ENCODE measurements around the gene SRRM3.
"Not testable (repeated sequence)": the region's sequence is repeated elsewhere in the genome, so short reads cannot be mapped to it uniquely, and the experiment has no call there.

The SRRM3 gene

DNA sequence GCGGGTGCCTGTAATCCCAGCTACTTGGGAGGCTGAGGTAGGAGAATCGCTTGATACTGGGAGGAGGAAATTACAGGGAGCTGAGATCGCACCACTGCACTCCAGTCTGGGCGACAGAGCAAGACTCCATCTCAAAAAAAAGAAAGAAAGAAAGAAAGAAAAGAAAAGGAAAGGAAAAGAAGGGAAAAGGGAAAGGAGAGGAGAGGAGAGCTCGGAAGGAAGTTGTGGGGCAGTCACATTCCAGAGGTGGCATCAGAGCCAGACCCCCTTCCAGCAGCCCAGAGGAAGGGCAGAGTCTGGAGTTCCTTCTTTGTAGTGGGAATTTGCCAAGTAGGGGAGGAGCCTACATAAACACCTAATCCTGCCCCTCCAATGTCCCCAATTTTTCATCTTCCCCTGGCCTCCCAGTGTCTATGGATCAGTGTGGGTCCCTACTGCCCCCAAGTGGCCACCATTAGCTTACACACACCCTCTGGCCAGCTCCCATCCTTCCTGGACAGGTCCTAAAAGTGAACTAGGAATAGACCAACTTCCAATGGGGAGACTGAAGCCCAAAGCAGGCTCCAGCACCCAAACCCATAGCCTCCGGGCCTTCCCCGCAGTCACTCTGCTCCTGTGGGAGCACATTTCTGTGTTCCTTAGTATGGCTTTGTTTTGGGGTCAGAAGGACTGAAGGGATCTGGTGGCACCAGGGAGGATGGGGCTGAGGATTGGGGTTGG is 61.1 kb downstream of the SRRM3 start:
- peak; percentile 68 for DNase-seq (ENCODE audit: low spot score)

DNA sequence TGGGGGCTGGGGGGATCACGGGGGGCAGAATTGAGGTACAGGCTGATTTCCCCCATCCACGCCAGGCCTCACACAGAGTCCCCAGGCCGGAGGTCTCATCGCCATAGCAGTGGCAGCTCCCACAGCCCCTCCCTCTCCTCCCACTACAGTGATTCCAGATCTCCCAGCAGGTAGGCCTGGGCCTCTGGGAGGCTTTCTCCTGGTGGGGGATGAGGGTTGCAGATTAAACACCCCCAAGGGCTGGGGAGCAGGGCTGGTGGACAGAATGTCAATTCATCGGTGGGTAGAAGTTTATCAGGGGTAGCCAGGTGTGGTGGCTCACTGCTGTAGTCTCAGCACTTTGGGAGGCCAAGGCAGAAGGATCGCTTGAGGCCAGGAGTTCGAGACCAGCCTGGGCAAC is 63.6 kb downstream of the SRRM3 start:
- DNase-seq (ENCODE audit: low spot score): no peak

DNA sequence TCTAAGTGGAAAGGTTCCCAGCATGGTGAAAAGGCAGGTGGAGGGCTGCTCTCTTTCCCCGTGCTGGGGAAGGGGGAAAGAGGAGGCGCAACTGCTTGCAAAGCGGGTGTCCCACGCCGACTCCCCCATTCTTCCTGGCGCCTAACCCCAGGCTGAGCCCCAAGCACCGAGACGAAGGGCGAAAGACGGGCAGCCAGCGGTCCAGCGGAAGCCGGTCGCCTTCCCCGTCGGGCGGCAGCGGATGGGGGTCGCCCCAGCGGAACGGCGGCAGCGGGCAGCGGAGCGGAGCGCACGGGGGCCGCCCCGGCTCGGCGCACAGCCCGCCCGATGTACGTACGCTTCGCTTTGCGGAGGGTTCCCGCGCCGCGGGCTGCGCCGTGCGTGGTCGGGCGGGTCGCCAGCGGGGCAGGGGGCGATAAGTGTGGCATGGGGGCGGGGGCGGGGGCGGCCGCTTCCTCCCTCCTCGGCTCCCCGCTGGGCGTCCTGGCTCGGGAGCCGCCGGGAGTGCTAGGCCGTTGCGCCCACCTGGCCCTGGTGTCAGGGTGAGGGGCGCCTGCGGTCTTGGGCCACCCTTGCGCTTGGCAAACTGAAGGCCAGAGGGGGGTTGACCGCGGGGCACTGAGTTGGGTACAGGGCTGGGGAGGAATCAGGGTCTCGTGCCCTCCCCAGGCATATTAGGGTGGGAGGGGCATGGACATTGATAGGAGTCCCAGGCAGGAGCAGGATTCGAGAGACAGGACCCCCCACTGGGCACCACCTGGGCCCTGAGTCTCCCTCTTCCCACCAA is 65.6 kb downstream of the SRRM3 start:
- DNase-seq (ENCODE audit: low spot score): no peak

DNA sequence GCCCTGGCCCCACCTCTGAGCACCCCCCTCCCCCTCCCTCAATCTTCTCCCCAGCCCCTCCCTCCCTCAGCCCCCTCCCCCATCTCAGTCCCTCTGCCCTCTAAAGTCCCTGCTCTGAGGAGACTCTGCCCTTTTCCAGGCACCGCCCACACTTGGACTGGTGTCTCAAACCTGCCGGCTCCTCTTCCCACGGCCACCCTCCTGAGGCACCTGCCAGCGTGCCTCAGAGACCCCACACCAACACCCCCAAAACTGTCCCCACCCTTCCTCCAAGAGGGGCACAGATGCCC is 66.1 kb downstream of the SRRM3 start:
- no peak for DNase-seq (ENCODE audit: low spot score)

DNA sequence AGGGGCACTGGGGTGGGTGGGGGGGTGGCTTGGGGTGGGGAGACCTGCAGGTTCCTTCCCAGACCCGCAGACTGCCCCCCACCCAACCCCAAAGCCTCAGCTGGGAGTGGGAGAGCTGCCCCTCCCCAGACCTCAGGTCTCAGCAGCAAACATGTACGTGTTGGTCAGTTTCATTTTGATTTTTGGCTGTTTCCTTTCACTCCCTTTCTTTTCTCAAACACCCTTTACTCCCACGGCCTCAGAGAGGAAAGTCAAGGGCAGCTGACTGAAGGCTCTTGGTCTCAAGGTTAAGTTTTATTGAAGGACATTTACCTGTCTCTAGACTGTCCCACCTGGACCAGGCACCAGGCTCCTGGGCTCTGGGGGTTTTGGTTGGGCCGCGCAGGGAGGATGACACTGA is 66.7 kb downstream of the SRRM3 start:
- DNase-seq (ENCODE audit: low spot score): no peak

DNA sequence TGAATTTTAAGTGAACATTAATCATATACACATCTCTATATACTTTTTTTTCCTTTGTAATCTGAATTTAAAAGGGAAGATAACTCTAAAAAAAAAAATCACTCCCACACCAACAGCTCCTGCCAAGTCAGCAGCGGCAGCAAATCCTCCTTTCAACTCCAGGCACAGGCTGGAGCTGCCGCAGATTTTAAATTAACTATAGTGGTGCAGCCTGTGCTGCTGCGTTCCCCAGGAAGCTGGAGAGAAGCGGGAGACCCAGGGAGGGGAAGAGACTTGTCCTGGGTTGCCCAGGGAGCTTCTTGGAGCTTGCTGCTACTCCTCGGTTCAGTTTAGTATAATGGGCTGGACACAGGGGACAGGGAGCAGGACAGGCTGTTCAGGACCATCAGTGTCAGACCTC is 68.2 kb downstream of the SRRM3 start:
- DNase-seq (ENCODE audit: low spot score): no peak

DNA sequence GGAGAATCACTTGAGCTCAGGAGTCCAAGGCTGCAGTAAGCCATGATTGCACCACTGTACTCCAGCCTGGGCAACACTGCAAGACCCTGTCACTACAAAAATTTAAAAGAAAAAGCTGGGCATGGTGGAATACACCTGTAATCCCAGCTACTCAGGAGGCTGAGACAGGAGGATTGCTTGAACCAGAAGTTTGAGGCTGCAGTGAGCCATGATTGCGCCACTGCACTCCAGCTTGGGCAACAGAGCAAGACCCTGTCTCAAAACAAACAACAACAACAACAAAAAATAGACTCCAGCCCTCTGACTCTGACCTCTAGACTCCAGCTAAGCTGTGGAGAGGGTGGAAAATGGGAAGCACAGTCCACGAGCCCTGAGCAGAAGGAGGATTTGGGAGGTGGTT is 69.7 kb downstream of the SRRM3 start:
- not testable (repeated sequence) for DNase-seq (ENCODE audit: low spot score)

DNA sequence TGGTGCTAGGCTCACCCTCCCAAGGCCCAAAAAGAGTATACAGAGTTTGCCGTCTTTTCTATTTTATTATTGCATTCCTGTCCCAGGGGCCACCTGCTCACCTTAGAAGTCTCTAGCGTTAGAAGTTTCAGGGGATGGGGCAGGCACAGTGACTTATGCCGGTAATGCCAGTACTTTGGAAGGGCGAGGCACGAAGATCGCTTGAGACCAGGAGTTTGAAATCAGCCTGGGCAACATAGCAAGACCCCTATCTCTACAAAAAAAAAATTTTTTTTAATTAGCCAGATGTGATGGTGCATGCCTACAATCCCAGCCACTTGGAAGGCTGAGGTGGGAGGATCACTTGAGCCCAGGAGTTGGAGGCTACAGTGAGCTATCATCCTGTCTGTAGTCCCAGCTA is 70.4 kb downstream of the SRRM3 start:
- no peak for DNase-seq (ENCODE audit: low spot score)

DNA sequence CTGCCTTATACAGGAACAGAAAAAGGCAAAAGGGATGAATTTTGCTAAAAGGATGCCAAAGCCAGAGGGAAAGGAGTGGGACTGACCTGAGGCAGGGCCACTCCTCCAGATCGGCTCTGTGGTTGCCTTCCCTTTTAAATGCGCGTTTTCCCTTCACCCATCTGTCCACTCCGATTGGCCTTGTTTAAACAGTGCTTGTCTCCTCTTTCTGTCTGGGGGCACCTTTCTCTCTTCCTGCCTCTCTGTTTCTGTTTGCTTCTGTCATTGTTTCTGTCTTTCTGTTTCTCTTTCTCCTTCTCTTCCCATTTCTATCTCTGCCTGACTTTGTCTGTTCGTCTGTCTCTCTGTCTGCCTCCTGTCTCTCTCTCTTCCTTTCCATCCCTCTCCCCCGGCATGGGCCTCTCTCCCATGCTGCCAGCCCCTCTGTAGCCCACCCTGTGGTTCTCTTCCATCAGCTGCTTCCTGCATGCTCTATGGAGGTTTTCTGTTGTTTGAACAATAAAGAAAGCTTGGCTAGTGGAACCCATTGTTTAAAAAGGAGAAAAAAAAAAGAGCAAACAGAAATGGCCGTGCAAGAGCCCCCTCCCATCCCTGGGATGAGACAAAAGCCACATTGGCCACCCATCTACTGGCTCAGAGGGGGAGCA is 71.3 kb downstream of the SRRM3 start:
- DNase-seq (ENCODE audit: low spot score): no peak

DNA sequence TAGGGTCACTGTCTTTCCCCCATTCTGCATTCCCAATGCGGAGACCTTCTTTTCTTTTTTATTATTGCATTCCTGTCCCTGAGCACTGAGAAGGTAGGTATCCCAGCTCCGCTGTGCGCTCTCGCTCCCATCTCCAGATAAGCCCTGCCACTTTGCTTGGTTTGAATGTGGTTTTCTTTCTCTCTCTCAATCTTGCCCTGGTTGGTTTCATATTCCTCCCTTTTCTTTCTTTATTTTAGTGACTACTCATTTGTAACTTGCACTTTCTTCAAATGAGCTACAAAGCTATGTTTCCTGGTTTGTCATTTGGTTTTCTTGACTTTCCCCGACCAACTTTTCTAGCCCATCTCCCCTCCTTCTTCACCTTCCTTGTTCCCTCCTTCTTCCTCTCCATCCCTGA is 71.8 kb downstream of the SRRM3 start:
- DNase-seq (ENCODE audit: low spot score): no peak

DNA sequence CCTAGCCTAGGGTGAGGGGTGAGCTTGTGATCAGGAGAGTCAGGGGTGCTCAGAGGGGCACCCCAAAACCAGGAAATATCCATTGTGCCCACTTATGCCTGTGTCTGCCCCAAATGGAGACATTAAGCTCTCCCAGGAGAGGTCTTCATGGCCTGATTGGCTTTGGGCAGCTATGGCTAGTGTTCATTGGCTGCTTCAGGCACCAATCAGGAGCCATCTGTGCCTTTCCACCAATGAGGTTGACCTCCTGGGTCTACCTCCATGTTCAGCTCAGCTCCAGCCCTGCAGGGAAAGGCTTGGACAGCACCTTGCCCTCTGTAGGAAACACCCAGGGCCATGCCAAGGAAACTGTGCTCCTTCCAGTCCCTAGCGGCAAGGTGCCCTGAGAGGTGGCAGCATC is 76.8 kb downstream of the SRRM3 start:
- no peak for DNase-seq (ENCODE audit: low spot score)

DNA sequence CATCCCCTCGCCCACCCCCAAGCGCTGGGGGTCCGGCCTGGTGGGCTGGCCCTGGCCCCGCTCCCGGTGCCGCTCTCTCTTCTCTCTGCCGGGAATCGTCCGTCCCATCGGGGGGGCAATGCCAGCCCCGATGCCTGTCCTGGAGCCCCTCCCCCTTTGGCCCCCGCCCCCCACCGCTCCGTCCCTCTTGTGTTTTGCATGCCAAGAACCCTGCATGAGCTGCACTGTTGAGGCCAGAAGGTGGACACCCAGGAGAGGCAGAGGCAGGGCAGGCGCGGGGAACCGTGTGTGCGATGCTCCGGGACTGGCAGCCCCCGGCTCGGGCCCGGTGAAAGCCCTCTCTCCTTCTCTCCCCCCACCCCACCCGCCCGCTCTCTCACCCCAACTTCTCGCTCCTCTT is 78.7 kb downstream of the SRRM3 start:
- DNase-seq (ENCODE audit: low spot score): no peak

DNA sequence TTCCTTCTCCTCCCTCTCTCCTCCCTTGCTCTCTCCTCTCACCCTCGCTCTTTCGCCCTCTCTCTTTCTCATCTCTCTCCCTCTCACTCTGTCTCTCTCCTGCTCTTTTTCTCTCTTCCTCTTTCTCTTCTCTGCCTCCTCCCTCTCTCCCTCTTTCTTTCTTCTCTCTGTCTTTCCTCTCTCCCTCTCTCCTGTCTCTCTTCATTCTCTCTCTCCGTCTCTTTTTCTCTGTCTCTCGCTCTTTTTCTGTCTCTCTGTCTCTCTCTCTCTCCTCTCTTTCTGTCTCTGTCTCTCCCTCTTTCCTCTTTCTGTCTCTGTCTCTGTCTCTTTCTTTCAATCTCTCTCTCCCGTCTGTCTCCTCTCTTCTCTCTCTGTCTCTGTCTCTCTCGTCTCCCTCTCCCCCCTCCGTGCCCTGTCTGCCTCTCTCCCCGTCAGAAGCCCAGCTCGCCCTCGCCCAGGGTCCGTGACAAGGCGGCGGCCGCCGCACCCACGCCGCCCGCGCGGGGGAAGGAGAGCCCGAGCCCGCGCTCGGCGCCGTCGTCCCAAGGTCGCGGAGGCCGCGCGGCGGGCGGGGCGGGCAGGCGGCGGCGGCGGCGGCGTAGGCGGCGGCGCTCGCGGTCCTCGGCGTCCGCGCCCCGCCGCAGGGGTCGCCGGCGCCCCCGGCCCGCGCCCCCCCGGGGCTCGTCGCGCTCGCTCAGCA is 79.5 kb downstream of the SRRM3 start:
- no peak for DNase-seq (ENCODE audit: low spot score)

DNA sequence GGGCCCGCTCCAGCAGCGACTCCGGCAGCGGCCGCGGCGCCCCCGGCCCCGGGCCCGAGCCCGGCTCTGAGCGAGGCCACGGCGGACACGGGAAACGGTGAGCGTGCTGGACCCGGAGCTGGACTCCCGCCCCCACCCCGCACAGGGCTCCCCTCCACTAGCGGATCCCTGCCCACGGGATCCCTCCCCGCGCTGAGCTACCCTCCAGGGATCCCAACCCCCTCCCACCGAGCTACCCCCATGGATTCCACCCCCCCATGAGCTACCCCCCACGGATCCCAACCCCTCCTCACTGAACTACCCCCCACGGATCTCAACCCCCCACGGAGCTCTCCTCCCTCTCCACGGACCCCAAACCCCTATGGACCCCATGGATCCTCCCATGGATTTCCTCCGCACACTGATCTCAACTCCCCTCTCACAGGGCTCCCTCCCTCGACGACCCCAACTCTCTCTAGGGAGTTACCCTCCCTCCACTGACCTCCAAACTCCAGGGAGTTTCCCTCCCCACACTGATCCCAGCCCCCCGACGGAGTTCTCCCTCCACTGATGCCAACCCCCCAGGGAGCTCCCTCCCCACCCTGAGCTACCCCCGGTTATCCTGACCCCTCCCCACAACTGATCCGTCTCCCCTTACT is 80.1 kb downstream of the SRRM3 start:
- no peak for DNase-seq (ENCODE audit: low spot score)

DNA sequence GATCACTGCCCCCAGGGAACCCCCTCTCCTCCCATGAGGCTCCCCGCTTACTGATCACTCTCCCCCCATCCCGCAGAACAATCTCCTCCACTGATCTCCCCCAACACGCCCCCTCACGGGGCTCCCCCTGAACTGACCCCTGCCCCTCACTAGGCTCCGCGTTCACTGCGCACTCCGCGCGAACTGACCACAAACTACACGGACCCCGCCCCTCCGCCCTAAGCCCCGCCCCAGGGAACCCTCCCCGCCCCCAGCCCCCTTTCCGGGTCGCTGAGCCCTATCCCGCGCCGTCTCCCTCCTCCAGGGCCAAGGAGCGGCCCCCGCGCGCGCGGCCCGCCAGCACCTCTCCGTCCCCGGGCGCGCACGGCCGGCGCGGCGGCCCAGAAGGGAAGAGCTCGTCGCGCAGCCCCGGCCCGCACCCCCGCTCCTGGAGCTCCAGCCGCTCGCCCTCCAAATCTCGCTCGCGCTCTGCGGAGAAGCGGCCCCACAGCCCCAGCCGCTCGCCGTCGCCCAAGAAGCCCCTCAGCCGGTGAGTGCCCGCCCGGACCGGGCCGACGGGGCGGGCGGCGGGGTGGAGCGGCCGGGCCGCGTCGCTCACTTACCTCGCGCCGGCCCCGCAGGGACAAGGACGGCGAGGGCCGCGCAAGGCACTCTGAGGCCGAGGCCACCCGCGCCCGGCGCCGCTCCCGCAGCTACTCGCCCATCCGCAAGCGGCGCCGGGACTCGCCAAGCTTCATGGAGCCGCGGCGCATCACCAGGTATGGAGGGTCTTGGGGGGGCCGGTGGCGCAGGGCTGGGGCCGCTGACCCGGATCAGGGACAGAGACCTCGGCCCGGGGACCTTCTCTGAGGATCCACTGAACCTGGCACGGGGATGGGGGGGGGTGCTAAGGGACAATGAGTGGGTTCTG is 80.9 kb downstream of the SRRM3 start:
- DNase-seq (ENCODE audit: low spot score): peak; percentile 61

DNA sequence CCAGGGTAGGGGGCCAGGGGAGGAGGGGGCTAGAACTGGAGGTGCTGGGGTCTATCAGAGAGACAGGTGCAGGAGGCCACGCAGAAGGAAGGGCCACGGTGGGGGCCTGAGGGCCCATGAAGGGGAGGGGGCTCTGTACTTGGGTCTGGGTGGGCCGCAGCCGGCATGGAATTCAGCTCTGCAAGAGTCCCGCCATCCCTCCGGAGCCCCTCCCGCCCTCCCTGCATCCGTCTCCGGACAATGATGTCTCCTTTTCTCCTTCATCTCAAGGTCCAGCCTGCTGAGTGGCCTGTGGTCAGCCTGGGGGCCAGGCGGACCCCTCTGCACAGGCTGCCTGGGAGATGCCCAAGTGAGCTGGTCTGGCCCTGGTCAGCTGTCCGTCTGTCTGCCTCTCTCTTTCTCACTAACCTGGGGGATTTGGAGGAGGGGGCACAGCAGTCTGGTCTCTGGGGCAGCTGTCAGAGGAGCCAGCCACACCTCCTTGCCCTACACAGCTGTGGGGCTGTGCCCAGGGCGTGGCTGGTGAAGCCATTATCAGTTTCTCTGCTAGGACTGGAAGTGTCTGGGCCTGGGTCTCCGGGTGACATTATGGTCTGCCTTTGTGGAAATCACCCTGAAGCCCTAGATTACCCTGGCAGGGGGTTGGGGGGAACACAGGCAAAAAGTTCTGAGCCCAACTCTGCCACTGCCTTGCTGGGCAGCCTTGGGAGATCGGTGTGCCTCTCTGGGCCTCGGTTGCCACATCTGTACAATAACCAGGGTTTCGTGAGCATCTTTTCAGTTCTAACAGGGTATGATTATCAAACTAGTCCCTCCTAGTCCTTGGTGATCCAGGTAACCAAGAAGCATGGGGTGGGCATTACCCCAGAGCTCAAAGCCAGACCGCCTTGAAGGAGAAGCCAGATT is 81.8 kb downstream of the SRRM3 start:
- DNase-seq (ENCODE audit: low spot score): no peak

DNA sequence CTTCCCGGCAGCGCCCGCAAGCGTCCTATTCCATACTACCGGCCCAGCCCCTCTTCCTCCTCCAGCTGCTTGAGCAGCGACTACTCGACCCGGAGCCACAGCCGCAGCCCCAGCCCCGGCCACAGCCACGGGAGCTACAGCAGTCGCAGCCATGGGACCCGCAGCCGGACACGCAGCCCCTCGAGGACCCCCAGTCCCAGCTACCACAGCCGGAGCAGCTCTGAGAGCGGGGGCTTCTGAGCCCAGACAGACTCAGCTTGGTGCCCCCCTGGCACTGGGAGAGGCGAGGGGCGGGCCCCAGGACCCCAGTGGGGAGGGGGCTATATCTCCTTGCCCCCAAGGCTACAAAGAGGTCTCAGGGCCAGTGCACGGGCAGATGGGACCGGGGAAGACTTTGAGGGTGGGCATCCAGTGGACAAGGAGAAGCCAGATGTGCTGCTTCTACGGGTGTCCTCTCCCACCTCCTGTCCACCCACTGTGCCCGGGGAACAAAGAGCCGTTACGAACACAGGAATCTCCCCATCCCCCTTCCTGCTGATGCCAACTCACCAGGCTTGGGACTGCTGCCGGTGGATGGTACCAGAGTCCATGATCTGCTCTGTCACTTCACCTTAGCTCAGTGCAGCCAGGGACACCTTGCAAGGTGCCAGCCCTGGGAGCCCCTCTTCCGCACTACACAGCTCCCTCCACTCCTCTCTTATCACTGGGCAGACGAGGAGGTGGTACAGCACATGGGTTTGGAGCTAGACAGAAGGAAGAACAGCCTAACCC is 84.1 kb downstream of the SRRM3 start:
- DNase-seq (ENCODE audit: low spot score): no peak

DNA sequence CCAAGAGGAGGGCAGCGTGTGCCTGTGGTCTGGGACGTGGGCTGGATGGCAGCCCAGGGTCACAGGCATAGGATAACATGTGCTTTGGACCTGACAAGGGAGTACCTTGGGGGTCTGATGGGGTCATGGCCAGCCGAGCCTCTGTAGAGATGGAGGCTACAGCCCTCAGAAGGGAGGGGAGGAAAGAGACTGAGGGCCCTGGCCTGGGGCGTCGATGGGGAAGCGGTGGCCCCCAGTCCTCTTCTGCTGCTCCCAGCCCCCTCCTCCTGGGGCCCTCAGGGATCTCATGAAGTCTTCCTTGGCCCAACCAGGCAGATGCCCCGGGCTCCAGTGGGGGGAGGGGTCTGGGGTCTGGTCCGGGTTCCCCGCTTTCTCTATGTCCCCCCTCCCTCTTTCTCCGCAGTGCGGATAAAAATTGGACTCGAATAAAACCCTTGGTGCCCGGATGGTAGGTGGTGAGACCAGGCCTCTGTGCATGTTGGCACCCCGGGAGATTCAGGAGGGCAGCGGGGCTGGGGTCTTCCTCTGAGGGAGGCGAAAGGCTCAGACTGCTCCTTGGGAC is 85.2 kb downstream of the SRRM3 start:
- DNase-seq (ENCODE audit: low spot score): no peak

DNA sequence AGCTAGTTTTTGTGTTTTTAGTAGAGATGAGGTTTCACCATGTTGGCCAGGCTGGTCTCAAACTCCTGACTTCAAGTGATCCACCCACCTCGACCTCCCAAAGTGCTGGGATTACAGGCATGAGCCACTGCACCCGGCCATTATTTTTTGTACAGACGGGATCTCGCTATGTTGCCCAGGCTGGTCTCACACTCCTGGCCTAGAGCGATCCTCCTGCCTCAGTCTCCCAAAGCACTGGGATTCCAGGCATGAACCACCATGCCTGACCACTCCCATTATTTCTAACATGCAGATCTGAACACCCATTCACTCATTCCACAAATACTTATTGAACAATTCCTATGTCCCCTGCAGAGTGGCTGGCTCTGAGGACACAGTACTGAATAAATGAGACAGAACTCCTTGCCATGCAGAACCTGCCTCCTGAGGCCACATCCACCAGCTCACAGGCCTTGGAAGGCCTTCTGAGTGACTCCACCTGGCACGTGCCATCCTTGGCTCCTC is 89.2 kb downstream of the SRRM3 start:
- DNase-seq (ENCODE audit: low spot score): not testable (repeated sequence)

Data from HuH-7.5 (cell line).